NB4 (cell line): Measurements from ENCODE around the gene KAZN.

Experiments used
- CTCF ChIP-seq: IDR thresholded peaks from one replicate; pipeline ENCODE4 v1.5.1; 2012; ENCODE audit warnings: low read depth, low read length
- POLR2A ChIP-seq: IDR thresholded peaks from 2 replicates; pipeline ENCODE4 v1.6.1; 2011; ENCODE audit warnings: mild to moderate bottlenecking; ENCODE audit not compliant: insufficient read length; ENCODE audit errors: extremely low read depth

GRCh38 chr1:14949836-14950713 lies 351.6 kb downstream of the KAZN start:
- no peak for TF ChIP-seq POLR2A
- no peak for TF ChIP-seq CTCF
